Stimulated activated CD8-positive, alpha-beta memory T cell treated with anti-CD3 and anti-CD28 coated beads, Interleukin-4, amount 100 ng/mL, for 24 hours (primary cell): Measurements from ENCODE around the gene P3H4.

Experiments used
- DNase-seq: peaks from one replicate; pipeline ENCODE4 v3.0.0-alpha.2; 2020; ENCODE audit warnings: low read depth

Gene P3H4

DNA sequence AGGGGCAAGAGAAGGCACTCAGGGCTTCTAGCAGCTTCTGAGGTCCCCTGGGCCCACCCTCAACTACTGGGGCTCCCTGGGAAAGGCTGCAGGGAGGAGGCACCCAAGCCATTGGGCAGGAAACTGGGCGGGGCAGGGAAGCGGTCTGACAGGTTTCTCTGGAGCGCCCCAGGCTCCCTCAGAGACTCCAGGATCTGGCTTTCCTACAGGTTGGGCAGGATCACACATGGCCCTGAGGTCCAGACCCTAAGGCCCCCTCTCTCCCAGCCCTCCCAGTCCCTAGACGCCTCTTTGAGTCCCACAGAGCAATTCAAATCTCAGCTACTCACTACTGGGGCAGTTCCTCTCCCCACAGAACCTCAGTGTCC, 39.5 kb downstream of the P3H4 start:
- DNase-seq = no peak

DNA sequence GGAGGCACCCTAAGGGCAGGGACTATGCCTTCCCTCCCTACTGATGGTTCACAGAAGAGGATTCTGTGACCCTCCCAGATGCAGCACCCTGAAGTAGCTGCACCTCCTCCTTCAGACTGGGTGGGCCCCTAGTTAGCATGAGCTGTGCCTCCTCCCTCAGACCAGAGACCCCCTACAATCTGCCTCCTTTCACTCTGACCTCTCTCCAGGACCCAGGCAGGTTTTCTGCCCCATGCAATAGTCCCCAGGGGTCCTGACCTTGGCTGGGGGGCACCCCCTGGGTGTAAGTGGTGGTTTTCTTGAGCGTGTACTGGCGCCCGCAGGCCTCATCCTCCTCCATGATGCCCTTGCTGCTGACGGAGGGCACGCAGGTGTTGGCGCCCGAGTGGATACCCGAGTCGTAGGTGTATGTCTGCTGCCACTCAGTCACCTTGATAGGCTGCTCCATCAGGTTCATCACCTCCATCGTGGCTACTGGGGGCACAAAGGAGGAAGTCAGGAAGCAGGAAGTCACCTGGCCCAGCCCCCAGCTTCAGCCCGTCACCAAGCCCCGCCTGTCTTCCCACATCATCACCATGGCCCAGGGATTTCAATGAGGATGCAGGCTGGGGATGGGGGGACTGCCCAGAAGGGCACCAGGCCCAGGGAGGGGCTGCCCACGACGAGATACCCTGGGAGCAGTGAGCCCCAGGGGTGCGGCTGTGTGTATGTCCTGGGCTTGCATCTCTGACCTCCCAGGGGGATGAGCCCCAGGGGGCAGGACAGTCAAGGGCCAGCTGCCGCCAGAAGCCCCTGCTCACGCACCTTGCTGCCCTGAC, 40.2 kb downstream of the P3H4 start:
- no peak for DNase-seq

DNA sequence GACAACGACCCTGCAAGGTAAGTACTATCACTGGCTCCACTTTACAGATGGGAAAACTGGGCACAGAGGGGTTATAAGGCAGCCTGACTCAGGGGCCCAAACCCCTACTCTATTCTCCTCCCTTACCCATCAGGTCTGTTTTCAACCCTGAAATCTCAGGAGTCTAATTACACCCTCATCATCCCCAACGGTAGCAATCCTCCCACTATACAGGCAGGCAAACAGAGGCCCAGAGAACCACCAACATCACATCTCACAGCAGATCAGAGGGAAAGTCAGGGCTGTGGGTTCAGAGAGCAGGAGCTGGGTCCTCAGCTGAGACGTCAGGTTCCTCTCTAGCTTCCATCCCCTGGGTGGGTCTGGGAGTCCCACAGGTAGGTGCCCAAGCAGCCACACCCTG, 41.8 kb downstream of the P3H4 start:
- DNase-seq = no peak

DNA sequence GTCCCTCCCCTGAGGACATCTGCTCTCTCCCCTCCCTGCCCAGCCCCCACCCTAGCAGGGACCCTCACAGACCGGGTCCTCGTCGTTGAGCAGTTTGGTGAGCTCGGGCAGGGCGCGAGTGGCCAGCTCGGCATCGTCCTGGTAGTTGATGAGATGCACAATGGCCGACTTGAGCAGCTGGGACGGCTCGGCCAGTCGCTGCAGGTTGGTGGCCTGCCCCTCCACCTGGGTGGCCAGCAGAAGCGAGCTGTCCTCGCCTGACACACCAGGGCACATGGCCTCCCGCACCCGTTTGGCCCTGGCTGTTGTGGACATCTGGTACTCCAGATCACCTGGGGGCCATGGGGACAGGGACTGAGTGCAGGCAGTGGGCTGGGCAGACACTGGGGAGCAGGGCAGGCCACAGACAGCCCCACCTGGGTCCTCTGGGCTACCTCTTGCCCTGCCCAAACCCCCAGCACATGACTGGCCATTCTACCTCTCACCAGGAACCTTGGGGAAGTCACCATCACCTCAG, 42.3 kb downstream of the P3H4 start:
- DNase-seq = no peak

DNA sequence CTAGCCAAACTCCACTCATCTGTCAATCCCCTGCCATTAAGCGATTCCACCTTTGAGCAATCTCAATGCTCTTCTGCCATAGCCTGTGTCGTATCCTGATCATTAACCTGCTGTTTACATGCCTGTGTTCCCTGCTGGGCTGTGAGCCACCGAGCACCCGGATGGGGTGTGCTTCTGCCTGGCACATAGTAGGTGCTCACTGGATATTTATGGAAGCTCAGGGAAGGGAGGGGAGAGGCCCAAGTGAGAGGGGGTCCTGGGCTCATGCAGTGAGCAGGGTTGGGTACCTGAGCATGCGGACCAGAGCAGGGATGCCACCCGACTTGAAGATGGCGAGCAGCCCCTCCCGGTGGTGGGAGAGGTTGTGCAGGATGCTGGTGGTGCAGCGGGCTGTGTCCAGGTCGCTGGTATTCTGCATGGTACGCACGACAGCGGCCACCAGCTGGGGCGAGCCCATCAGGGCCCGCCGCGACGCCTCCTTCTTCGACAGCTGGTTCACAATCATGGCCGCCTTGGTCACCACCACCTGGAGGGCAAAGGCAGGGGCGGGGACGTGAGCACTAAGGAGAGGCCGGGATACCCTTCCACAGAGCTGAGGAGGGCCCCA, 43.0 kb downstream of the P3H4 start:
- no peak for DNase-seq

DNA sequence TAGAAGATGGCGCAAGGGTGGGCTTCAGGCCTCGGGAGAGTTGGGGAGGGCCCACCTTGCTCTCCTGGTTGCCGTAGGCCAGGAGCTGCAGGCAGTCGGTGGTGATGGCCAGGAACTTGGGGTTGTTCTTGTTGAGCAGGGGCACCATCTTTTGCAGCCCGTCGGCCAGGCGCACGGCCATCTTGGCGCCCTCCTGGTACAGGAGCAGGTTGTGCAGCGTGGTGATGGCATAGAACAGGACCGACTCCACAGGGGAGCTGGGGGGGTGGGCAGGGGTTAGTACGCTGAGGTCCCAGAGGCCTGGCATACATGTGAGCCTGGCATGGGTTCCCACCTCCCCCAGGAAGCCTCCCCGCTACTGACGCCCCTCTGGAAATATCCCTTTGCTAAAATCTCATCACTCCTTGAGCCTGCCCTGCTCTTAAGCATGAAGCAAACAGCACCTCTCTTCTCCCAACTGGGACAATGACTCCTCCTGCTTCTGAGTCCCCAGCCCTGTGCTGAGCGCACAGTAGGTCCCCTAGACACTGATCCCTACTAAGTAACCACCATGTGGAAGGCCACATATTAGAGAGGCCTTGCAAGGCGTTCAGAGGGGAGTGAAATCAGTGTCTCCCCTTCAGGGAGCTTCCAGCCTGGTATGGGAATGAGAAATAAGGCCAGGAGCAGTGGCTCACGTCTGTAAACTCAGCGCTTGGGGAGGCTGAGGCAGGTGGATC, 44.3 kb downstream of the P3H4 start:
- DNase-seq = no peak

DNA sequence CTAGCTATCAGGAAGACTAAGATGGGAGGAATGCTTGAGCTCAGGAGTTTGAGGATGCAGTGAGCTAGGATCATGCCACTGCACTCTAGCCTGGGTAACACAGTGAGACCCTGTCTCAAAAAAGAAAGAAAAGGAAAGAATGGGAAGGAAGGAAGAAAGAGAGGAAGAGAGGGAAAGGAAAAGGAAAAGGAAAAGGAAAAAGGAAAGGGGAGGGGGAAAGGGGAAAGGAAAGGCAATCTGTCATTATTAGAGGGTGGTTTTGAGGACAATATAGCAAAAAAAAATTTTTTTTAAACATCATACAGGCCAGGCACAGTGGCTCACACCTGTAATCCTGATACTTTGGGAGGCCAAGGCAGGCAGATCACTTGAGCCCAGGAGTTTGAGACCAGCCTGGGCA, 45.6 kb downstream of the P3H4 start:
- DNase-seq = no peak

DNA sequence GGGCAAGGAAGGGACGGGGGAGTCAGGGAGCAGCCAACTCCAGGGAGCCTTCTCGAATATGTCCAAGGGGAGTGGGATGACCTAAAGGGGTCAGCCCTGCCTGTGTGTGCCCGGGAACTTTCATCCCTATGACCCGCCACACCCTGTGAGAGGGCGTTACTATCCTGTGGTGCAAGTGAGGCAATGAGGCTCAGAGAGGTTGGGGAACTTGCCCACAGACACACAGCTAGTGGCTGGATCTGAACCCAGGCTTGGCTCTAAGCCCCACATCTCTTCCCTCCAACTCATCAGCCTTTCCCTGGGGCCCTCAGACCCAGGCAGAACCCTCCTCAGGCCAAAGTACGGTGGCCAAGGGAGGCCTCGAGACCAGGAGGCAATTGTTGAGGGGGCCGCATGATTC, 48.4 kb downstream of the P3H4 start:
- no peak for DNase-seq

DNA sequence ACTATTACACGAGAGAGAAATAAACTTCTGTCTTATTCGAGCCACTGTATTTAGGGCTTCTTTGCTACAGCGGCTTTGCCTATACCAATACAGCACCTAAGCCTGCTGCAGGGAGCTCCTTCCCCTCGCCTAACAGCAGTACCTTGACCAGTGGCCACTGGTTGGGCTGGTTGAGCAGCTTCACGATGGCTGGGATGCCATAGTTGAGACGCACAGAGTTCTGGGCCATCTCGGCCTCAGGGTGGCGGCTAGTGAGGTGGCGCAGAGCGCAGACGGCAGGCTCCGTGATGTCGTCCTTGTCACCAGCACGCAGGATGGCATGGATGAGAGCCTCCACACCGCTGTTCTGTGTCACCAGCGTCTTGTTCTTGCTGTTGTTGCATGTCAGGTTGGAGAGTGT, 48.9 kb downstream of the P3H4 start:
- no peak for DNase-seq

DNA sequence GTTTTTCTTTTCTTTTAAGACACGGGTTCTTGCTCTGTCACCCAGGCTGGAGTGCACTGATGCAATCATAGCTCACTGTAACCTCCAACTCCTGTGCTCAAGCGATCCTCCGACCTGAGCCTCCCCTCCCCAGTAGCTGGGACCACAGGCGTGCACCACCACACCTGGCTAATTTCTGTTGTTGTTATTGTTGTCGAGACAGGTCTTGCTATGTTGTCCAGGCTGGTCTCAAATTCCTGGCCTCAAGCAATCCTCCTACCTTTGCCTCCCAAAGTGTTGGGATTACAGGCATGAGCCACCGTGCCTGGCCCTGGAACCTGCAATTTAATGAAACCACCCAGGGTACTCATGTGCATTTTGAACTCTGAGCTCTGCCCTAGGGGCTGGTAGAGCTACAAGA, 49.4 kb downstream of the P3H4 start:
- no peak for DNase-seq

DNA sequence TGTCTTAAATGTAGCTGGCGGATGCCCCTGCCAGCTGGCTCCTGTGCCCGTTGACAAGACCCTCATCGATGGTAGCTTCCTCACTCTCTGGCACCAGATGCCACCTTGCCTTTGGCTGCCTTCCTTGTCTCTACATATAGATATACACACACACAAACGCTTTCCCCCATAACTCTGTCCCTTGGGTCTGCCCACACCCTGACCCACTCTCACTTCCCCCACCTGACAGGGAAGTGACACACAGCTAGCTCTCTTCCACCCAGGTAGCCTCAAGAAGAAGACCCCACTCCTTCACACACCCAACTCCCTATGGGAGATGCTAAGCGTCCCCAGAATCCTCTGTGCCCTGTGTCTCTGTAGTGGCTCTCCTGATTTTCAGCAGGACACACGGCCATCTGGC, 50.9 kb downstream of the P3H4 start:
- DNase-seq = no peak

DNA sequence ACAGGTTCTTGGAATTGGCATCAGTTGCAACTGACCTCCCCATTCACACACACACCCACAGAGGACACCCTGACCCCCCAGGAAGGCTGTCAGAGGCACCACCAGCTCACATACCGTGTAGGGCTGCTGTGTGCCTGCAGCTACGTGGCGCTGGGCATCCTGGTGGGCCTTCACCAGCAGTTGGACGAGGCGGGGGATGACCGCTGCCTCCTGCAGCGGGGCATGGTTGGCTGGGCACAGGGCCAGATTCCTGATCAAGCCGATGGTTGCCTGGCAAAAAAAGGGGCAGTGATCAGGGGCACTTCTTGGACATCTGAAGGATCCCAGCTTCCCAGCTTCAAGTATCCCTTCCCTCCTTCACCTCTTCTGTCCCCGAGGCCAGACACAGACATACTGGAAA, 53.1 kb downstream of the P3H4 start:
- no peak for DNase-seq

DNA sequence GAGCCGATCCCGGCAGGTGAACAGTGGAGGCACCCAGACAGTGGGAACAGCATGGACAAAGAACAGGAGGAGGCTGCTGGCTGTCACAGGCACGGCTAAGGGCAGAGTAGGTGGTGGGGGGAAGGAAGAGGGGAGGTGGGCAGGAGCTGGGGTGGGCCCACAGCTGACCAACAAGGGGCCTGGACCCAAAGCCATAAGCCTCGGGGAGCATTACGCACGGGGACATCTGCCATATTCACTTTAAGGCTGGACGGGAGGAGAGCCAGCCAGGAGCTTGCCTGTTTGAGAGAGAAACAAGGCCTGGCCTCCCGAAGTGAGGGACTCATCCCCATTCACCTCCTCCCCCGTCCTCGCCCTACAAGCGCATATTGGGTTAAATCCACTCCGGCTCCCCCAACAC, 57.7 kb downstream of the P3H4 start:
- no peak for DNase-seq
